CD4-positive, alpha-beta T cell treated with Interleukin-6 at 100 ng/mL for 8 hours (primary cell): Measurements from ENCODE around the gene STK17A.
"Not testable (repeated sequence)": the region's sequence is repeated elsewhere in the genome, so short reads cannot be mapped to it uniquely, and the experiment has no call there.

Experiments
- DNase-seq: peaks from one replicate; pipeline ENCODE4 v3.0.0-alpha.2; 2020; ENCODE audit warnings: mixed read lengths, low spot score

The STK17A gene

GRCh38 chr7:43569424-43569823 is 13.5 kb upstream of the STK17A start:
- DNase-seq = no peak

- DNase-seq = no peak
These were observed 12.1 kb upstream of the STK17A start for GRCh38 chr7:43570688-43571365.

- DNase-seq = peak; percentile 34
These were observed 10.3 kb upstream of the STK17A start for GRCh38 chr7:43572516-43573049.

DNA sequence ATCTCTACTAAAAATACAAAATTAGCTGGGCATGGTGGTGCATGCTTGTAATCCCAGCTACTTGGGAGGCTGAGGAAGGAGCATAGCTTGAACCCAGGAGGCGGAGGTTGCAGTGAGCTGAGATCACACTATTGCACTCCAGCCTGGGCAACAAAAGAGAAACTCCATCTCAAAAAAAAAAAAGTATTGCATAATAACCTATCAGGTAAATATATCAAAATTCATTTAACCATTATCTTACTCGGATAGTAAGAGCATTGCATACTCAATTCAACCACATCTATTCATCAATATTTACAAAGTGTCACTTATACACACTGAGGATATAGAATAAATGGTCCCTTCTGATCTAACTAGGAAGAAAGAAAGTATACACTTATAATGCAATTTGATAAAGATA is 9.1 kb upstream of the STK17A start:
- not testable (repeated sequence) for DNase-seq

DNA sequence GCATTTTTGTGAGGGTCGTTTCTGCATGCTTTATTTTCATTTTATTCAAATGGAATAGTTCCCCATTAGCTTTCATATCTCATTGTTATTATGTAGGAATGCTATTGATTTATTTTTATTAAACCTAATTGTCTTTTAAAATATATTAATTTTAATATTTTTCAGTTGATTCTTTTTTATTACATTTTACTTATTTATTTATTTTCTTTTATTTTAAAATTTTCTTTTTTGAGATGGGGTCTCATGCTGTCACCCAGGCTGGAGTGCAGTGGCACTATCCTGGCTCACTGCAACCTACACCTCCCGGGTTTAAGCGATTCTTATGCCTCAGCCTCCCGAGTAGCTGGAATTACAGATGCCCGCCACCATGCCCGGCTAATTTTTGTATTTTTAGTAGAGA is 7.4 kb upstream of the STK17A start:
- no peak for DNase-seq

GRCh38 chr7:43576241-43576640 is 6.7 kb upstream of the STK17A start:
- DNase-seq = no peak

- no peak for DNase-seq
These were observed 5.4 kb upstream of the STK17A start for GRCh38 chr7:43577485-43577951.

GRCh38 chr7:43583424-43584194 is 701 bp downstream of the STK17A start:
- DNase-seq = peak; percentile 61

DNA sequence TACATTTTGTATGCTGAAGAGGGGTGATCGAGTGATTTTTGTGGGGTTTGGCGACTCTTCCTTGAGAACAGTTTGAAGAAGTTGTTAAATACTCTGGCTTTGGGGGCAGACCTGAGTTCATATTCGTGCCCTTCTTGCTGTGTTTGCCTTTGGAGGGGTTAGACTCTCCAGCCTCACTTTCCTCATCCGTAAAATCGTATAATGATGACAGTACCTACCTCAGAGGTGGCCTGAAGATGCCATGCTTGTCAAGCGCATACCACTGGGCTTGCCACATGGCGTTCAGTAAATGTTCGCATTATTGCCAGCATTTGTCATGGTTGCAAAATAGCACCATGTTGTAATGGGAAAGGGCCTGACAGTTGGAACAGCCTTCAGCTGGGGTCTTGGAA is 1.3 kb downstream of the STK17A start:
- peak; percentile 27 for DNase-seq

DNA sequence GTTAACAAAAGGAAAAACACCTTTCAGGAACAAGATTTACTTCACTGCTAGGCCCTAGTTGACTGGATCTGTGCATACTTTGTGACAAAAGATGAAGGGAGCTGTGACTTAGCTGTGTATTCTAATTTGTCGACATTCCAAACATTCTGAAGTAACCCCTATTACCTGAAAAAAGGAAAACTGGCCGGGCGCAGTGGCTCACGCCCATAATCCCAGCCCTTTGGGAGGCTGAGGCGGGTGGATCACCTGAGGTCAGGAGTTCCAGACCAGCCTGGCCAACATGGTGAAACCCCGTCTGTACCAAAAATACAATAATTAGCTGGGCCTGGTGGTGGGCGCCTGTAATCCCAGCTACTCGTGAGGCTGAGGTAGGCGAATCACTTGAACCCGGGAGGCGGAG is 1.8 kb downstream of the STK17A start:
- not testable (repeated sequence) for DNase-seq

GRCh38 chr7:43585562-43585961 is 2.7 kb downstream of the STK17A start:
- no peak for DNase-seq

DNA sequence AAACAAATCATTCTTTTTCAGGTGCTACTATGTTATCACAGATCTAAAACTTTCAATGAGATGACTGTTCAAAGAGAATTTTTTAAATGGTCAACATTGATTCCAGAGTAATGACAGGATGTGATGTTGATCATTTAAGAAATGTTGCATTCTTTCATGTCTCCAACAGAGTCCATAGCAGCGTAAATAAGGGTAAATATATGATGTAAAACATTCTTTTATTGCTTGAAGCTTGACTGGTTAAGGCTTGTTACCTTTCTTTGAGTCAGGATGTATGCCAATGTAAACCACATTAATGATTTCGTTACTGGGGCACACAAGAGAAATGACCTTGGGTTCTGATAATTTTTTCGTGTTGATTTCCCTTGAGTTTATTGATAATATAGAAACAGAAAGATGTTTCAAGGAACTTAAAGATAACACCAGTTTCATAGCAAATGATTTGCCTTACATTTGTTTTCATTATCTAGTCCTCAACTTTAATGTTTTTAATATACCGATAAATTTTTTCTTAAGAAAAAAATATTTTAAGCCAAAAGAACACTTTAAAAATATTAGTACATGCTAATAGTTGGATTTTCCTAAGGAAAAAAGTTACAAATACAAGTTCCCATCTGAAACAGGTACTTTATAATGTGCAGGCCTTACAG is 3.5 kb downstream of the STK17A start:
- no peak for DNase-seq

DNA sequence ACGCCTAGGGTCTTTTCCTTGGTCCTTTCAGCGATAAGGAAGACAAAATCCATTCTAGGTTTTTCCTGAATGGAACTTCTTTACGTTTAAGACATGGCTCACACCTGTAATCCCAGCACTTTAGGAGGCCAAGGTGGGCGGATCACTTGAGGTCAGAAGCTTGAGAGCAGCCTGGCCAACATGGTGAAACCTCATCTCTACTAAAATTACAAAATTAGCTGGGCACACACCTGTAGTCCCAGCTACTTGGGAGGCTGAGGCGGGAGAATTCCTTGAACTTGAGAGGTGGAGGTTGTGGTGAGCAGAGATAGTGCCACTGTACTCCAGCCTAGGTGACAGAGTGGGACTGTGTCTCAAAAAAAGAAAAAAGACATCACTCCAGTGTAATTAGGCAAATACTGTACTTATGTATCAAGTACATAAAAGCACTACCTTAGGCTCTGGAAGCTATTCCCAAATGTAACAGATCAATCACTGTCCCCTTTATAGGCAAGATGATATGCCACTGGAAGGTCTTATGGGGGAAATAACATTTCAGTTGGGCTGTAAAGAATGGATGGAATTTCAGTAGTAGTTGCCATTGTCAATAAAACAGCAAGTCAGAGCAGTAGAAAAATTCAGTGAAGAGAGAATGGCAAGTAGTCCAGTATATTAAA is 5.7 kb downstream of the STK17A start:
- no peak for DNase-seq

DNA sequence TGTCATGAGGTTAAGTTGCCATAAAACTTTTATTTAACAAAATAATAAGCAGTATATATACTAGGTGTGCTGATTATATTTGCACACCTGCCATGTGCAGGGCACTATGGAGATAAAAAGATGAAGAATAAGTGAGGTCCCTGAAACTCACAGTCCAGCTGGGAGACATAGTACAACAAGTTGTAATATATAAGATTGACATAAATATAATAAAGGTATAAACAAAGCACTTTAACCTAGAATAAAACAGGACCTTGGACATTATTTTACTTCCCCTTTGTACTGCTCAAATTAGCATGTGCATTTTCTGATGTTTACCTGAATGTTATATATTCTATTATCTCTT is 6.2 kb downstream of the STK17A start:
- no peak for DNase-seq

DNA sequence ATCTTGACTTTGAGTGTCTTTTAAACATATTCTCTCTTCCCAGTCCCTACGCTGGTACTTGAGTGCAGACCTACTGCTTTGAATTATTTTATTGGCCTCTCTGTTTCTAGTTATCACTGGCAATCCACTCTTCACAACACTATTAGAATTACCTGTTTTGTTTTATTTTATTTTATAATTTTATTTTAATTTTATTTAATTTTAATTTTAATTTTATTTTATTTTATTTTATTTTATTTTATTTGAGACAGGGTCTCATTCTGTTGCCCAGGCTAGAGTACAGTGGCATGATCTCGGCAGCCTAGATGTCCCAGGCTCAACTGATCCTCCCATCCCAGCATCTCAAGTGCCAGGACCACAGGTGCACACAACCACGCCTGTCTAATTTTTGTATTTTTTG is 6.8 kb downstream of the STK17A start:
- no peak for DNase-seq

- DNase-seq = no peak
These were observed 8.1 kb downstream of the STK17A start for GRCh38 chr7:43590862-43591557.

DNA sequence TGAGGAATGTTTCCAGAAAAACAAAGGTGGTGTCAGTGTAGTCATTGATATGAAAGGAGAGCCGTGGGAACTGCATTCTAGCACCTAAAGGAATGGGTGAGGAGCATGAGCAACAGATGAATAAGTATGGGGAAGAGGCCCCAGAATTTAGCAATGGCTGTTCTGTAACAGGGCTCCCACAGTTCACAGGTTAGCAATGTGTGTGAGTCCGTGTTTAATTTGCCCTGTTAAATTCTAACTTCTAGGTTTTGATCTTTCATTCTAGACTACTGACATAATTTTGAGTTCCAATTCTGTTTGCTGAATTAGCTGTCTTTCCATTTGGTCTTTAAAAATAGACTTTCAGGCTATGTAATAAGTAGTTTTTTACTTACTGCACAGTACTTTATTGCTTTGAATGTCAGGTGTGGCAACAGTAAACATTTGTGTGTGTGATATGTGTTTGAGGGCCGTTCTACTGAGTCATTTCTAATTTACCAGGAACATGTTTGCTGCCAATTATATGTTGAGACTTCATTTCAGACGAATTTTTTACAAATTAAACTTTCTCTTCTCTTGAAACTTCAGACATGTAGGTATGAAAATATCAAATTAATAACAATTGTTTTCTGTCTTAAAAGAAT is 8.8 kb downstream of the STK17A start:
- no peak for DNase-seq

- DNase-seq = no peak
These were observed 9.4 kb downstream of the STK17A start for GRCh38 chr7:43592326-43592725.

GRCh38 chr7:43593010-43593409 is 10.1 kb downstream of the STK17A start:
- DNase-seq = no peak

DNA sequence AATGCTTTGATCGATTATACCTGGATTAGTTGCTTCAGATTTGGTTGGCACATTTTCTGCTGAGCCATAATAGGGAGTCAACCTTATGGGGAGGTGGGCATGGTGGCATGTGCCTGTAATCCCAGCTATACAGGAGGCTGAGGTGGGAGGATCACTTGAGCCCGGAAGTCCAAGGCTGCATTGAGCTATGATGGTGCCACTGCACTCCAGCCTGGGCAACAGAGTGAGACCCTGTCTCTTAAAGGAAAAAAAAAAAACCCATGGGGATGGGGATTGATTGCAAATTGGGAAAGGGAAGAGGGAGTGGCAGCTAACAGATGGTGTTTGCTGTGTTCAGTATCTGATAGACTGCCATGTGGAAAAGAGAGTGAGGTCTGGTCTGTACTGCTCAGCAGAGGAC is 11.1 kb downstream of the STK17A start:
- no peak for DNase-seq

GRCh38 chr7:43596426-43596825 is 13.5 kb downstream of the STK17A start:
- DNase-seq = not testable (repeated sequence)
